Epidermal melanocyte (primary cell): Measurements from ENCODE around the gene RHBDF2.

Experiments
- DNase-seq: peaks from one replicate; pipeline ENCODE4 v3.0.0; 2011; ENCODE audit warnings: low spot score; ENCODE audit not compliant: insufficient read length

Gene RHBDF2

GRCh38 chr17:76441686-76442340 lies 59.4 kb downstream of the RHBDF2 start:
- DNase-seq = no peak

- DNase-seq = no peak
These were observed 60.4 kb downstream of the RHBDF2 start for GRCh38 chr17:76440751-76441362.

- no peak for DNase-seq
These were observed 61.8 kb downstream of the RHBDF2 start for GRCh38 chr17:76439314-76439928.

GRCh38 chr17:76438906-76439305 lies 62.3 kb downstream of the RHBDF2 start:
- DNase-seq = no peak

GRCh38 chr17:76437467-76438402 lies 63.5 kb downstream of the RHBDF2 start:
- DNase-seq = no peak

GRCh38 chr17:76435751-76436150 lies 65.5 kb downstream of the RHBDF2 start:
- DNase-seq = no peak

GRCh38 chr17:76434870-76435269 lies 66.4 kb downstream of the RHBDF2 start:
- DNase-seq = no peak

GRCh38 chr17:76433693-76434092 lies 67.5 kb downstream of the RHBDF2 start:
- DNase-seq = no peak

GRCh38 chr17:76432712-76433336 lies 68.4 kb downstream of the RHBDF2 start:
- no peak for DNase-seq

GRCh38 chr17:76432004-76432403 lies 69.2 kb downstream of the RHBDF2 start:
- DNase-seq = no peak

GRCh38 chr17:76431509-76431908 lies 69.7 kb downstream of the RHBDF2 start:
- no peak for DNase-seq

GRCh38 chr17:76428511-76428910 lies 72.7 kb downstream of the RHBDF2 start:
- no peak for DNase-seq

- no peak for DNase-seq
These were observed 73.6 kb downstream of the RHBDF2 start for GRCh38 chr17:76427501-76428231.

GRCh38 chr17:76426853-76427252 lies 74.4 kb downstream of the RHBDF2 start:
- no peak for DNase-seq

GRCh38 chr17:76422860-76423259 lies 78.4 kb downstream of the RHBDF2 start:
- DNase-seq = no peak

GRCh38 chr17:76422406-76422805 lies 78.8 kb downstream of the RHBDF2 start:
- no peak for DNase-seq

GRCh38 chr17:76421044-76421407 lies 80.2 kb downstream of the RHBDF2 start:
- DNase-seq = no peak
